GM23248 (cell line): ENCODE data around the gene TPCN2. TPM values are rescaled to one million over a fixed set of nuclear protein-coding genes. Genes with fewer than 3 reads are reported as not detected.

Experiments
- DNase-seq: peaks from one replicate; pipeline ENCODE4 v3.0.0-alpha.2; 2015
- H2AFZ ChIP-seq: fragments of 200-600 bp; sonication (generic); 2 replicates; pipeline ENCODE4 v1.6.1; 2016; ENCODE audit warnings: antibody characterized with exemption
- H3F3A ChIP-seq: fragments of 200-600 bp; sonication (generic); 2 replicates; pipeline ENCODE4 v1.6.1; 2016; ENCODE audit warnings: mild to moderate bottlenecking, antibody characterized with exemption, mixed run types; ENCODE audit not compliant: insufficient read depth
- H3K27ac ChIP-seq: fragments of 200-600 bp; sonication (generic); 2 replicates; pipeline ENCODE4 v1.5.1; 2016; ENCODE audit warnings: mild to moderate bottlenecking
- H3K27me3 ChIP-seq: fragments of 200-600 bp; sonication (generic); replicated peaks from 2 replicates; pipeline ENCODE4 v1.6.1; 2016; ENCODE audit warnings: mild to moderate bottlenecking; ENCODE audit not compliant: insufficient read depth
- H3K36me3 ChIP-seq: fragments of 200-600 bp; sonication (generic); 2 replicates; pipeline ENCODE4 v1.6.1; 2016; ENCODE audit warnings: low read depth, mild to moderate bottlenecking
- H3K4me1 ChIP-seq: fragments of 200-600 bp; sonication (generic); 2 replicates; pipeline ENCODE4 v1.6.1; 2016; ENCODE audit warnings: mild to moderate bottlenecking; ENCODE audit not compliant: insufficient read depth
- H3K4me2 ChIP-seq: fragments of 200-600 bp; sonication (generic); one replicate; pipeline ENCODE4 v1.6.1; 2016; ENCODE audit warnings: mild to moderate bottlenecking; ENCODE audit not compliant: unreplicated experiment
- H3K4me3 ChIP-seq: fragments of 200-600 bp; sonication (generic); 2 replicates; pipeline ENCODE4 v1.5.1; 2016; ENCODE audit warnings: mild to moderate bottlenecking
- H3K79me2 ChIP-seq: fragments of 200-600 bp; sonication (generic); 2 replicates; pipeline ENCODE4 v1.6.1; 2016; ENCODE audit warnings: mild to moderate bottlenecking; ENCODE audit not compliant: insufficient read depth
- H3K9ac ChIP-seq: fragments of 200-600 bp; sonication (generic); 2 replicates; pipeline ENCODE4 v1.6.1; 2016; ENCODE audit warnings: mild to moderate bottlenecking
- H3K9me2 ChIP-seq: fragments of 200-600 bp; sonication (generic); 2 replicates; pipeline ENCODE4 v1.6.1; 2016; ENCODE audit warnings: mixed run types, mild to moderate bottlenecking, moderate library complexity; ENCODE audit not compliant: insufficient read depth
- H3K9me3 ChIP-seq: fragments of 200-600 bp; sonication (generic); one replicate; pipeline ENCODE4 v1.6.1; 2017; ENCODE audit warnings: low read depth
- H4K20me1 ChIP-seq: fragments of 200-600 bp; sonication (generic); 2 replicates; pipeline ENCODE4 v1.6.0; 2016; ENCODE audit not compliant: insufficient read depth
- EZH2 ChIP-seq: fragments of 200-600 bp; sonication (generic); IDR thresholded peaks from 2 replicates; pipeline ENCODE4 v1.6.1; 2018; ENCODE audit warnings: antibody characterized with exemption, mild to moderate bottlenecking; ENCODE audit not compliant: insufficient read depth, poor library complexity, severe bottlenecking
- EZH2phosphoT487 ChIP-seq: fragments of 200-600 bp; sonication (generic); IDR thresholded peaks from 2 replicates; pipeline ENCODE4 v1.6.1; 2018; ENCODE audit warnings: antibody characterized with exemption, moderate library complexity, mild to moderate bottlenecking, low read depth; ENCODE audit not compliant: insufficient read depth
- WGBS, 2 experiments: methylation state at CpG; one replicate each; pipeline ENCODE4 v1.1.6; 2015 to 2017; ENCODE audit warnings: low lambda C conversion rate in 2 of 2, low coverage in 1 of 2; ENCODE audit errors: missing lambda C conversion rate in 2 of 2; 5-methylcytosine and 5-hydroxymethylcytosine counted together
- in situ Hi-C: fragments of 300-500 bp; cut with MboI; formaldehyde crosslinking; loops from 2 replicates; pipeline ENCODE4 v1.15.0; 2020
- polyA plus RNA-seq: library from polyadenylated mRNA; unstranded; fragments of >200 nt; fragmentation: Nextera tagmentation; extraction: Ambion mirVana; gene quantifications from 2 replicates; pipeline ENCODE4 v1.2.1, GENCODE V29; 2016
- total RNA-seq: library from RNA; depleted of rRNA; stranded (reverse); fragments of >200 nt; shearing (Covaris generic); gene quantifications from 2 replicates; pipeline ENCODE4 v1.2.3, GENCODE V29; 2014

TPCN2 gene
- total and polyA plus RNA-seq, 2 experiments from 2014 or later = 7.1 to 8.5 TPM

- Histone ChIP-seq H3K4me1 (peaks cover 9% of the 10 kb centered on the region), H3K27me3 (no peaks in the 10 kb centered on the region), H3K4me2 (no peak overlapping the region), H3K9ac (no peak overlapping the region), H3K36me3 (no peaks in the 10 kb centered on the region), H3K9me3 (no peaks in the 10 kb centered on the region), H4K20me1 (no peaks in the 10 kb centered on the region), H3F3A (0 out of 2 replicates have a peak, but pooled peaks cover 4% of the 10 kb centered on the region), H3K9me2 (no peaks in the 10 kb centered on the region), H3K4me3 (no peak overlapping the region), H3K79me2 (no peaks in the 10 kb centered on the region), H3K27ac (no peak overlapping the region), H2AFZ (no peak overlapping the region)
- in situ Hi-C loops = no loop called here
- TF ChIP-seq EZH2phosphoT487 (no peak), EZH2 (no peak)
- WGBS, 2 experiments = 86 to 89% methylated on average over 9 of the region's 9 CpGs
- no peak for DNase-seq
Observed at GRCh38 chr11:69121021-69121420, 72.3 kb downstream of the TPCN2 start.

GRCh38 chr11:69121621-69122325 is 73.0 kb downstream of the TPCN2 start:
- Histone ChIP-seq H3K27ac (no peak overlapping the region), H3K79me2 (no peaks in the 10 kb centered on the region), H3K9me2 (no peaks in the 10 kb centered on the region), H3K36me3 (no peaks in the 10 kb centered on the region), H3K27me3 (no peaks in the 10 kb centered on the region), H3K4me1 (peaks cover 9% of the 10 kb centered on the region), H3F3A (0 out of 2 replicates have a peak, but pooled peaks cover 4% of the 10 kb centered on the region), H3K9ac (no peak overlapping the region), H4K20me1 (no peaks in the 10 kb centered on the region), H3K9me3 (no peaks in the 10 kb centered on the region), H3K4me3 (no peak overlapping the region), H3K4me2 (no peak overlapping the region), H2AFZ (no peak overlapping the region)
- TF ChIP-seq EZH2phosphoT487 = no peak
- no peak for TF ChIP-seq EZH2
- DNase-seq = no peak
- in situ Hi-C loops = no loop called here
- 79 to 85% methylated on average over 14 to 19 of the region's 19 CpGs for WGBS, 2 experiments

GRCh38 chr11:69122326-69122629 is 73.5 kb downstream of the TPCN2 start:
- Histone ChIP-seq H3K9me2 (no peaks in the 10 kb centered on the region), H3K4me1 (peaks cover 9% of the 10 kb centered on the region), H3K36me3 (no peaks in the 10 kb centered on the region), H3K79me2 (no peaks in the 10 kb centered on the region), H3K9ac (no peak overlapping the region), H3K4me2 (no peak overlapping the region), H3K27ac (no peak overlapping the region), H3F3A (0 out of 2 replicates have a peak, but pooled peaks cover 4% of the 10 kb centered on the region), H2AFZ (no peak overlapping the region), H4K20me1 (no peaks in the 10 kb centered on the region), H3K9me3 (no peaks in the 10 kb centered on the region), H3K27me3 (no peaks in the 10 kb centered on the region), H3K4me3 (no peak overlapping the region)
- TF ChIP-seq EZH2 (no peak), EZH2phosphoT487 (no peak)
- DNase-seq = no peak
- in situ Hi-C loops = no loop called here
- 88 to 93% methylated on average over 9 of the region's 9 CpGs for WGBS, 2 experiments

- Histone ChIP-seq H3K4me3 (peak overlapping the region; percentile 40; the same call in 1 of the 2 replicates), H3K9ac (no peak overlapping the region), H3K9me2 (no peaks in the 10 kb centered on the region), H3K27ac (no peak overlapping the region), H3K4me2 (peak overlapping the region; percentile 52), H3K79me2 (no peaks in the 10 kb centered on the region), H3K27me3 (no peaks in the 10 kb centered on the region), H4K20me1 (no peaks in the 10 kb centered on the region), H3K4me1 (peaks cover 9% of the 10 kb centered on the region), H3K9me3 (no peaks in the 10 kb centered on the region), H3F3A (0 out of 2 replicates have a peak, but pooled peaks cover 4% of the 10 kb centered on the region), H3K36me3 (no peaks in the 10 kb centered on the region), H2AFZ (peak overlapping the region; percentile 20; the same call in 1 of the 2 replicates)
- in situ Hi-C loops = no loop called here
- peak; percentile 79 for DNase-seq
- 12 to 14% methylated on average over 23 to 27 of the region's 27 CpGs for WGBS, 2 experiments
- no peak for TF ChIP-seq EZH2phosphoT487
- no peak for TF ChIP-seq EZH2
Observed at GRCh38 chr11:69122630-69123431, 74.1 kb downstream of the TPCN2 start.
